ENCODE data around the gene CAND2. TPM values are rescaled to one million over a fixed set of nuclear protein-coding genes. Genes with fewer than 3 reads are reported as not detected.

Gene CAND2
- total and polyA plus RNA-seq, 9 of the 15 experiments (the other 6 are each of a cell fraction or from before 2014, with no cell fraction given) = 0.91 to 14.9 (median 4.3) TPM

GRCh38 chr3:12868039-12869034, 71.9 kb downstream of the CAND2 start (continued):
- TF ChIP-seq BRD4 (IDR thresholded peaks at IDR 0.05) (no peak), ZNF583 (CRISPR knock-in tag; IDR thresholded peaks at IDR 0.05) (peak; percentile 77), TCF3 (CRISPR knock-in tag; IDR thresholded peaks at IDR 0.05) (no peak; the same call in 1 of the 2 replicates), SMAD4 (CRISPR knock-in tag; conservative IDR thresholded peaks at IDR 0.05) (peak; percentile 73), ZNF77 (CRISPR knock-in tag; IDR thresholded peaks at IDR 0.05) (no peak), NONO (IDR thresholded peaks at IDR 0.05; ENCODE audit: low read depth in 2 of 2, low read length in 1 of 2) (peak in 1 of 2 experiments; percentile 79; a peak in 1 of 4 replicates), BRD9 (IDR thresholded peaks at IDR 0.05; ENCODE audit: low read depth, partially characterized antibody) (peak; percentile 87), WHSC1 (IDR thresholded peaks at IDR 0.05; ENCODE audit: low read length) (no peak), PKNOX1 (IDR thresholded peaks at IDR 0.05) (peak; percentile 92), RAD21 (CRISPR knock-in tag; conservative IDR thresholded peaks at IDR 0.05 in 1 of 2, IDR thresholded peaks at IDR 0.05 in 1 of 2) (peak; percentile 98 to 99), SNRNP70 (optimal IDR thresholded peaks at IDR 0.05; ENCODE audit: low read depth, low read length) (no peak), HLTF (IDR thresholded peaks at IDR 0.05) (no peak), SMAD1 (IDR thresholded peaks at IDR 0.05; ENCODE audit: low read depth, low read length, partially characterized antibody) (no peak), ZNF239 (CRISPR knock-in tag; IDR thresholded peaks at IDR 0.05) (peak; percentile 50), RBM14 (IDR thresholded peaks at IDR 0.05; ENCODE audit: borderline replicate concordance, insufficient read depth, low read depth, low read length) (no peak), RCOR1 (IDR thresholded peaks at IDR 0.05; ENCODE audit: borderline replicate concordance in 1 of 2, low read depth in 2 of 2, low read length in 2 of 2) (peak in 1 of 2 experiments; percentile 86; a peak in 2 of 4 replicates), ETV1 (tag; conservative IDR thresholded peaks at IDR 0.05; ENCODE audit: low read depth) (peak; percentile 40; the same call in 1 of the 2 replicates), HNRNPLL (IDR thresholded peaks at IDR 0.05; ENCODE audit: low read depth, low read length, poor library complexity, severe bottlenecking) (peak; percentile 14), TFAM (CRISPR knock-in tag; conservative IDR thresholded peaks at IDR 0.05) (no peak), RBM17 (IDR thresholded peaks at IDR 0.05; ENCODE audit: borderline replicate concordance, low read depth, low read length) (no peak), KLF6 (CRISPR knock-in tag; IDR thresholded peaks at IDR 0.05; ENCODE audit: borderline replicate concordance) (no peak), GTF2F1 (IDR thresholded peaks at IDR 0.05; ENCODE audit: low read depth, low read length) (peak; percentile 50; the same call in 1 of the 2 replicates), CXXC5 (CRISPR knock-in tag; IDR thresholded peaks at IDR 0.05) (peak; percentile 81), ZBTB7A (IDR thresholded peaks at IDR 0.05; ENCODE audit: borderline replicate concordance, control insufficient read depth, low read depth, low read length) (peak; percentile 18), LCOR (CRISPR knock-in tag; IDR thresholded peaks at IDR 0.05) (peak; percentile 94), CREM (IDR thresholded peaks at IDR 0.05; ENCODE audit: low read depth) (peak; percentile 70; the same call in 1 of the 2 replicates), MEF2A (IDR thresholded peaks at IDR 0.05; ENCODE audit: control insufficient read depth, low read depth, low read length) (no peak), NR2C1 (IDR thresholded peaks at IDR 0.05) (no peak; the same call in 1 of the 2 replicates), NR2C1 (tag; IDR thresholded peaks at IDR 0.05) (peak; percentile 77)

Measured in K562 (cell line).